ENCODE results near the gene LRP2.

Gene LRP2

DNA sequence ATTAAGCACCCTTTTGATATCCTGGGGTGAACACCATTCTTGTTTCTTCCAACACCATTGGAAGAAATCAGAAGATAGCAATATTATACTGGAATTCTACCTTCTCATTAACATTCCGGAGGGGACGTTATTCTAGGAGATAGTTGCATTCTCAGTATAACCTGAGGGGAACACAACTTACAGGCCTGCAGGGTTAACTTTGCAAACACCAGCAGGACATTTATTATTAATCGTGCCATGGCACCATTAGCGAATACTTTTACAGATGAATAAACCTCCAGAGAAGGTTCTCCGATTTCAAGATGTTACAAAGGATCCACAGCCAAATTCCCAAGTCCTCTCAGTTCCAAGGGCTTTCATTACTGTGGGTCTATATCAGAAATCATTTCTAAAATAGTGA, 184.0 kb downstream of the LRP2 start:
- POLR2A ChIA-PET, result no interaction called here
- H3K4me3 ChIP-seq (ENCODE audit: control insufficient read depth in 1 of 7, extremely low read depth in 1 of 7, insufficient read depth in 4 of 7, low read depth in 2 of 7, low read length in 6 of 7), result no peak overlapping the region
- WGBS (ENCODE audit: insufficient coverage), result 78% methylated on average over 5 of the region's 5 CpGs

DNA sequence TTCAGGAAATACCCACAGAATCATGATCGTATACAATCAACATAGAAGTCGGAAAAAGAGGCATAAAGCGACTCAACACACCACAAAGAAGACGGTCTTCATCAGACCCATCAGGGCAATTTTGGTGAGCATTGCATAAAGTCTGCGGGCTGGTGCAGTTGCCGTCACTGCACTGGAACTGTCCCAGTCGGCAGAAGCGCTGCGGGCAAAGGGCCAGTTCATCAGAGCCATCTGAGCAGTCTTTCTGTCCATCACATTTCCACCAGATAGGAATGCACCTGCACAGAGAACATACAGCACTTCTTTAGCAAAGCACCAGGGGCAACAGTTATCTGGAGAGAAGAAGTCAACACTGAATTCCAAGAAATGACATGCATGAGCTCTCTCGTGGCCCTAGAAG, 187.2 kb downstream of the LRP2 start:
- Histone ChIP-seq H3K4me3 (ENCODE audit: control insufficient read depth in 1 of 7, extremely low read depth in 1 of 7, insufficient read depth in 4 of 7, low read depth in 2 of 7, low read length in 6 of 7) (no peak overlapping the region), H3K4me1 (ENCODE audit: control extremely low read depth in 1 of 4, control insufficient read depth in 4 of 4, insufficient read depth in 4 of 4, low read length in 3 of 4) (no peaks in the 10 kb centered on the region), H3K27me3 (replicated peaks in 2 of 5; ENCODE audit: control insufficient read depth in 4 of 5, insufficient read depth in 5 of 5, low read length in 4 of 5) (no peaks in the 10 kb centered on the region), H3K9me3 (ENCODE audit: control extremely low read depth in 1 of 5, control insufficient read depth in 4 of 5, insufficient read depth in 2 of 5, low read depth in 1 of 5, low read length in 4 of 5) (no peaks in the 10 kb centered on the region), H3K36me3 (ENCODE audit: control insufficient read depth in 4 of 4, insufficient read depth in 4 of 4, low read length in 3 of 4) (no peaks in the 10 kb centered on the region), H3K27ac (ENCODE audit: insufficient read depth in 1 of 2, low read depth in 1 of 2, low read length in 2 of 2, poor library complexity in 1 of 2, severe bottlenecking in 2 of 2) (no peak overlapping the region)
- WGBS (ENCODE audit: insufficient coverage), result 99% methylated on average over 9 of the region's 10 CpGs
- ChIA-PET POLR2A (no interaction called here), CTCF (no interaction called here)
- DNase-seq, result no peak

More for the DNA sequence above, 184.0 kb downstream of the LRP2 start:
- DNase-seq, result no peak
- Histone ChIP-seq H3K4me1 (ENCODE audit: control extremely low read depth in 1 of 4, control insufficient read depth in 4 of 4, insufficient read depth in 4 of 4, low read length in 3 of 4) (peaks cover 0 to 3% (median 0%) of the 10 kb centered on the region in 4 experiments), H3K36me3 (ENCODE audit: control insufficient read depth in 4 of 4, insufficient read depth in 4 of 4, low read length in 3 of 4) (no peaks in the 10 kb centered on the region), H3K27me3 (replicated peaks in 2 of 5; ENCODE audit: control insufficient read depth in 4 of 5, insufficient read depth in 5 of 5, low read length in 4 of 5) (no peaks in the 10 kb centered on the region), H3K27ac (ENCODE audit: insufficient read depth in 1 of 2, low read depth in 1 of 2, low read length in 2 of 2, poor library complexity in 1 of 2, severe bottlenecking in 2 of 2) (no peak overlapping the region), H3K9me3 (ENCODE audit: control extremely low read depth in 1 of 5, control insufficient read depth in 4 of 5, insufficient read depth in 2 of 5, low read depth in 1 of 5, low read length in 4 of 5) (no peaks in the 10 kb centered on the region)
- CTCF ChIA-PET, result no interaction called here

DNA sequence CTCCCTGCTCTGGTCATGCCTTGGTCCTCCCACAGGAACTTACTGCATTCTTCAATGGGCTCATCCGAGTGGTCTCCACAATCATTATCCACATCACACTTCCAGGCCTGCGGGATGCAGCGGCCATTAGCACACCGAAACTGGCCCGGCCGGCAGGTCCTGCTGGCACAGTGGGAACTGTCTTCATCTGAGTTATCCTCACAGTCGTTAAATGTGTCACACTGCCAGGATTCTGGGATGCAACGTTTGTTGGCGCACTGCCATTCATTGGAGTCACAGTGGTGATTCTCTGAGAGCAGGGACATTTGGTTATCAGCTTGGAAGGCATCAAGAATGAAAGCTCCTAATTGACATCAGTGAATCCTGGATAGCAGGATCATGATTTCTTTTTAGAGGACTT, 188.5 kb downstream of the LRP2 start:
- H3K9me3 ChIP-seq (ENCODE audit: control extremely low read depth in 1 of 5, control insufficient read depth in 4 of 5, insufficient read depth in 2 of 5, low read depth in 1 of 5, low read length in 4 of 5), result no peaks in the 10 kb centered on the region
- CTCF ChIA-PET, result interaction anchor here (0.6 kb wide), 1 partner anchor 13 kb away, joined by 3 read pairs; no protein-coding TSS in a partner anchor
- no peak for DNase-seq
- 98% methylated on average over 9 of the region's 9 CpGs for WGBS (ENCODE audit: insufficient coverage)
- H3K36me3 ChIP-seq (ENCODE audit: control insufficient read depth in 4 of 4, insufficient read depth in 4 of 4, low read length in 3 of 4), result no peaks in the 10 kb centered on the region
- no peak overlapping the region for H3K27ac ChIP-seq (ENCODE audit: insufficient read depth in 1 of 2, low read depth in 1 of 2, low read length in 2 of 2, poor library complexity in 1 of 2, severe bottlenecking in 2 of 2)
- no peaks in the 10 kb centered on the region for H3K4me1 ChIP-seq (ENCODE audit: control extremely low read depth in 1 of 4, control insufficient read depth in 4 of 4, insufficient read depth in 4 of 4, low read length in 3 of 4)
- H3K4me3 ChIP-seq (ENCODE audit: control insufficient read depth in 1 of 7, extremely low read depth in 1 of 7, insufficient read depth in 4 of 7, low read depth in 2 of 7, low read length in 6 of 7), result no peak overlapping the region
- no peaks in the 10 kb centered on the region for H3K27me3 ChIP-seq (replicated peaks in 2 of 5; ENCODE audit: control insufficient read depth in 4 of 5, insufficient read depth in 5 of 5, low read length in 4 of 5)
- POLR2A ChIA-PET, result no interaction called here

DNA sequence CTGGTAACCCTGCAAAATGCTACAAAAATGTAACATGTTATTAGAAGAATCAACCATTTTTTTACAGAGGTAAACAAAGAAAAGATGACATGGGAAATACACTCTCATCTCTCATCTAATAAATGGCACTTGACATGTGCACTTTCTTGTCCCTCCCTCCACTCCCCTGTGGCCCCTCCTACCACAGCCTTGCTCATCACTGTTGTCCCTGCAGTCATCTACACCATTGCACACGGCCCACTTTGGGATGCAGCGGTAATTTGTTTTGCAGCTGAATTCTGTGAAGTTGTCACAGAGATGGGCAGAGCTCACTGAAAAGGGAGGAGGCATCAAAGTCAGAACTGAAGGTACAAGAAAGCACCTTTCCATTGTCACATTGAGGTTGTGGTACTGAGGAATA, 189.4 kb downstream of the LRP2 start:
- POLR2A ChIA-PET, result no interaction called here
- H3K27me3 ChIP-seq (replicated peaks in 2 of 5; ENCODE audit: control insufficient read depth in 4 of 5, insufficient read depth in 5 of 5, low read length in 4 of 5), result no peaks in the 10 kb centered on the region
- WGBS (ENCODE audit: insufficient coverage), result 100% methylated on average over 2 of the region's 2 CpGs
- CTCF ChIA-PET, result no interaction called here
- DNase-seq, result no peak
- no peak overlapping the region for H3K27ac ChIP-seq (ENCODE audit: insufficient read depth in 1 of 2, low read depth in 1 of 2, low read length in 2 of 2, poor library complexity in 1 of 2, severe bottlenecking in 2 of 2)
- no peaks in the 10 kb centered on the region for H3K4me1 ChIP-seq (ENCODE audit: control extremely low read depth in 1 of 4, control insufficient read depth in 4 of 4, insufficient read depth in 4 of 4, low read length in 3 of 4)
- H3K36me3 ChIP-seq (ENCODE audit: control insufficient read depth in 4 of 4, insufficient read depth in 4 of 4, low read length in 3 of 4), result no peaks in the 10 kb centered on the region
- no peaks in the 10 kb centered on the region for H3K9me3 ChIP-seq (ENCODE audit: control extremely low read depth in 1 of 5, control insufficient read depth in 4 of 5, insufficient read depth in 2 of 5, low read depth in 1 of 5, low read length in 4 of 5)
- no peak overlapping the region for H3K4me3 ChIP-seq (ENCODE audit: control insufficient read depth in 1 of 7, extremely low read depth in 1 of 7, insufficient read depth in 4 of 7, low read depth in 2 of 7, low read length in 6 of 7)

DNA sequence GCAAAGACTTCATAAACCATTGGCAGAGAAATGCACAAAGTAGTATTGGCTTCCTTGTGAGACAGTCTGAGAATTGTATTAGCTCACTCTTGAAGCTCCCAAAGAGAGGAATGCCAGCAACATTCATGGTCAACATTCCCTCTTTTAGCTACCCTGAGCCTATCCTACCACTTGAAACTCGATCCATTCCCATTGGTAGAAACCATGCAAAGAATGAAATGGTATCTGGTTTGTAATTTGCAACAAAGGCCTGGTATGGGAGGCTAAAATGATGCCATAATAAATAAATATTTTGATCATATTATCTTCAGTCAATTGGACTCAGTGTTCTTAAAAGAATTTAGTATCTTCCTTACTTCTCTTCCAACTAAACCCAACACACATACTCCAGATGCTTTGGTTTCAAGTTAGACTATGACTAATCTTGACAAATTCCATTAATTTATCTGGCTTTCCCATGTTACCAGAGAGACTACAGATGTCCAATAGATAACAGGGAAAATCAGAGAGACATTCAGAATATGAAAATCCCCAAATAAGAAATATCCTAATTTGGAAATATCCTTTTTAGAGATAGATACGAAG, 190.1 kb downstream of the LRP2 start:
- POLR2A ChIA-PET, result no interaction called here
- Histone ChIP-seq H3K4me1 (ENCODE audit: control extremely low read depth in 1 of 4, control insufficient read depth in 4 of 4, insufficient read depth in 4 of 4, low read length in 3 of 4) (no peaks in the 10 kb centered on the region), H3K4me3 (ENCODE audit: control insufficient read depth in 1 of 7, extremely low read depth in 1 of 7, insufficient read depth in 4 of 7, low read depth in 2 of 7, low read length in 6 of 7) (no peak overlapping the region), H3K27me3 (replicated peaks in 2 of 5; ENCODE audit: control insufficient read depth in 4 of 5, insufficient read depth in 5 of 5, low read length in 4 of 5) (no peaks in the 10 kb centered on the region), H3K27ac (ENCODE audit: insufficient read depth in 1 of 2, low read depth in 1 of 2, low read length in 2 of 2, poor library complexity in 1 of 2, severe bottlenecking in 2 of 2) (no peak overlapping the region), H3K9me3 (ENCODE audit: control extremely low read depth in 1 of 5, control insufficient read depth in 4 of 5, insufficient read depth in 2 of 5, low read depth in 1 of 5, low read length in 4 of 5) (no peaks in the 10 kb centered on the region), H3K36me3 (ENCODE audit: control insufficient read depth in 4 of 4, insufficient read depth in 4 of 4, low read length in 3 of 4) (no peaks in the 10 kb centered on the region)
- DNase-seq, result no peak
- CTCF ChIA-PET, result no interaction called here
- WGBS (ENCODE audit: insufficient coverage), result no CpG with 5 or more reads among the region's 2 CpGs

GRCh38 chr2:169165791-169166190, 196.5 kb downstream of the LRP2 start:
- POLR2A ChIA-PET, result no interaction called here

GRCh38 chr2:169164311-169164710, 198.0 kb downstream of the LRP2 start:
- Histone ChIP-seq H3K4me3 (ENCODE audit: control insufficient read depth in 1 of 7, extremely low read depth in 1 of 7, insufficient read depth in 4 of 7, low read depth in 2 of 7, low read length in 6 of 7) (no peak overlapping the region), H3K27ac (ENCODE audit: insufficient read depth in 1 of 2, low read depth in 1 of 2, low read length in 2 of 2, poor library complexity in 1 of 2, severe bottlenecking in 2 of 2) (no peak overlapping the region), H3K27me3 (replicated peaks in 2 of 5; ENCODE audit: control insufficient read depth in 4 of 5, insufficient read depth in 5 of 5, low read length in 4 of 5) (no peaks in the 10 kb centered on the region), H3K36me3 (ENCODE audit: control insufficient read depth in 4 of 4, insufficient read depth in 4 of 4, low read length in 3 of 4) (no peaks in the 10 kb centered on the region), H3K4me1 (ENCODE audit: control extremely low read depth in 1 of 4, control insufficient read depth in 4 of 4, insufficient read depth in 4 of 4, low read length in 3 of 4) (no peaks in the 10 kb centered on the region), H3K9me3 (ENCODE audit: control extremely low read depth in 1 of 5, control insufficient read depth in 4 of 5, insufficient read depth in 2 of 5, low read depth in 1 of 5, low read length in 4 of 5) (no peaks in the 10 kb centered on the region)
- 43% methylated on average over 2 of the region's 2 CpGs for WGBS (ENCODE audit: insufficient coverage)
- DNase-seq, result no peak
- ChIA-PET POLR2A (no interaction called here), CTCF (no interaction called here)

More at GRCh38 chr2:169165791-169166190, 196.5 kb downstream of the LRP2 start:
- Histone ChIP-seq H3K36me3 (ENCODE audit: control insufficient read depth in 4 of 4, insufficient read depth in 4 of 4, low read length in 3 of 4) (no peaks in the 10 kb centered on the region), H3K4me1 (ENCODE audit: control extremely low read depth in 1 of 4, control insufficient read depth in 4 of 4, insufficient read depth in 4 of 4, low read length in 3 of 4) (no peaks in the 10 kb centered on the region), H3K27me3 (replicated peaks in 2 of 5; ENCODE audit: control insufficient read depth in 4 of 5, insufficient read depth in 5 of 5, low read length in 4 of 5) (no peaks in the 10 kb centered on the region), H3K9me3 (ENCODE audit: control extremely low read depth in 1 of 5, control insufficient read depth in 4 of 5, insufficient read depth in 2 of 5, low read depth in 1 of 5, low read length in 4 of 5) (no peaks in the 10 kb centered on the region), H3K4me3 (ENCODE audit: control insufficient read depth in 1 of 7, extremely low read depth in 1 of 7, insufficient read depth in 4 of 7, low read depth in 2 of 7, low read length in 6 of 7) (no peak overlapping the region), H3K27ac (ENCODE audit: insufficient read depth in 1 of 2, low read depth in 1 of 2, low read length in 2 of 2, poor library complexity in 1 of 2, severe bottlenecking in 2 of 2) (no peak overlapping the region)
- CTCF ChIA-PET, result no interaction called here
- no peak for DNase-seq
- no CpG with 5 or more reads among the region's 3 CpGs for WGBS (ENCODE audit: insufficient coverage)

Data from common myeloid progenitor, CD34-positive (primary cell).